ENCODE measurements around the gene RNASET2. TPM values are rescaled to one million over a fixed set of nuclear protein-coding genes. Genes with fewer than 3 reads are reported as not detected.

The RNASET2 gene
- total RNA-seq, 4 donors from 2014 or later, result 29.1 to 56.7 (median 41.2) TPM

- Histone ChIP-seq H3K27me3 (no peaks in the 10 kb centered on the region), H3K4me3 (no peak overlapping the region), H3K9me3 (no peaks in the 10 kb centered on the region), H3K27ac (no peak overlapping the region), H3K36me3 (no peaks in the 10 kb centered on the region), H3K4me1 (peaks cover 0 to 30% (median 16%) of the 10 kb centered on the region in 3 donors)
- 86 to 92% methylated on average over 7 of the region's 7 CpGs for WGBS, 2 donors
- intact Hi-C loops (cut with DNase I), result loop anchor here (10.0 kb wide), 1 partner anchor 222 kb away; no protein-coding TSS in a partner anchor
- TF ChIP-seq CTCF (IDR thresholded peaks at IDR 0.05) (no peak), POLR2A (IDR thresholded peaks at IDR 0.05) (no peak)
- DNase-seq, result no peak
Observed at GRCh38 chr6:166996406-166996805, 40.1 kb upstream of the RNASET2 start.

- peak in 3 of 6 experiments; percentile 11 to 54 (median 31) for TF ChIP-seq CTCF (IDR thresholded peaks at IDR 0.05)
- TF ChIP-seq POLR2A (IDR thresholded peaks at IDR 0.05), result no peak
- 60 to 65% methylated on average over 9 to 10 of the region's 10 CpGs for WGBS, 2 donors
- DNase-seq, result no peak
- no peaks in the 10 kb centered on the region for H3K9me3 ChIP-seq
- intact Hi-C loops (cut with DNase I), result loop anchor here (10.0 kb wide), 1 partner anchor 215 kb away; no protein-coding TSS in a partner anchor
- no peaks in the 10 kb centered on the region for H3K36me3 ChIP-seq
- H3K27me3 ChIP-seq, result no peaks in the 10 kb centered on the region
- no peak overlapping the region for H3K27ac ChIP-seq
- no peaks in the 10 kb centered on the region for H3K4me1 ChIP-seq
- H3K4me3 ChIP-seq, result no peak overlapping the region
Observed at GRCh38 chr6:166989427-166990032, 33.2 kb upstream of the RNASET2 start.

GRCh38 chr6:166988674-166989201 is 32.4 kb upstream of the RNASET2 start:
- Histone ChIP-seq H3K27me3 (no peaks in the 10 kb centered on the region), H3K9me3 (no peaks in the 10 kb centered on the region), H3K4me1 (no peaks in the 10 kb centered on the region), H3K4me3 (no peak overlapping the region), H3K27ac (no peak overlapping the region), H3K36me3 (no peaks in the 10 kb centered on the region)
- 63 to 66% methylated on average over 3 of the region's 3 CpGs for WGBS, 2 donors
- TF ChIP-seq CTCF (IDR thresholded peaks at IDR 0.05), result no peak
- no peak for TF ChIP-seq POLR2A (IDR thresholded peaks at IDR 0.05)
- intact Hi-C loops (cut with DNase I), result no loop called here
- no peak for DNase-seq

GRCh38 chr6:166987930-166988329 is 31.6 kb upstream of the RNASET2 start:
- Histone ChIP-seq H3K36me3 (no peaks in the 10 kb centered on the region), H3K9me3 (no peaks in the 10 kb centered on the region), H3K27me3 (no peaks in the 10 kb centered on the region), H3K4me1 (no peaks in the 10 kb centered on the region), H3K27ac (no peak overlapping the region), H3K4me3 (no peak overlapping the region)
- DNase-seq, result no peak
- 76 to 82% methylated on average over 3 of the region's 3 CpGs for WGBS, 2 donors
- intact Hi-C loops (cut with DNase I), result no loop called here
- TF ChIP-seq POLR2A (IDR thresholded peaks at IDR 0.05), result no peak
- no peak for TF ChIP-seq CTCF (IDR thresholded peaks at IDR 0.05)

- H3K27ac ChIP-seq, result no peak overlapping the region
- DNase-seq, result no peak
- no peak overlapping the region for H3K4me3 ChIP-seq
- H3K4me1 ChIP-seq, result no peaks in the 10 kb centered on the region
- 64 to 68% methylated on average over 6 of the region's 6 CpGs for WGBS, 2 donors
- no peak for TF ChIP-seq CTCF (IDR thresholded peaks at IDR 0.05)
- TF ChIP-seq POLR2A (IDR thresholded peaks at IDR 0.05), result no peak
- no peaks in the 10 kb centered on the region for H3K27me3 ChIP-seq
- no peaks in the 10 kb centered on the region for H3K36me3 ChIP-seq
- intact Hi-C loops (cut with DNase I), result no loop called here
- H3K9me3 ChIP-seq, result no peaks in the 10 kb centered on the region
Observed at GRCh38 chr6:166987448-166987847, 31.1 kb upstream of the RNASET2 start.
